Middle frontal gyrus (tissue), 1 donor: ENCODE results near the gene ARID3C.

Source experiments
- DNase-seq: peaks from one replicate; pipeline ENCODE4 v3.0.0-alpha.2; 2015; ENCODE audit warnings: low spot score; ENCODE audit errors: extremely low spot score

ARID3C gene

DNA sequence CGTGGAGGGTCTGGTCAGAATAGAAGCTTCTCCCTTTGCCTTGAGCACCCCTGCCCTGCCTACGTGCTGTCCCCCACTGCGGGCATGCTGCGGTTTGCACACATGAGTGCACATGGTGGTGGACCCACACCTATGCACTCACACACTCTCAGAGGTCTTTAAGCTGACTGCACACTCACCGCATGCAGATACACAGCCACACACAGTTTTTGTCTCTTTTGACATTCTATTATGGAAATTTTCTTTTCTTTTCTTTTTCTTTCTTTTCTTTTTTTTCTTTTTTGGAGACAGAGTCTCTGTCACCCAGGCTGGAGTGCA is 584 bp upstream of the ARID3C start:
- DNase-seq, result no peak

DNA sequence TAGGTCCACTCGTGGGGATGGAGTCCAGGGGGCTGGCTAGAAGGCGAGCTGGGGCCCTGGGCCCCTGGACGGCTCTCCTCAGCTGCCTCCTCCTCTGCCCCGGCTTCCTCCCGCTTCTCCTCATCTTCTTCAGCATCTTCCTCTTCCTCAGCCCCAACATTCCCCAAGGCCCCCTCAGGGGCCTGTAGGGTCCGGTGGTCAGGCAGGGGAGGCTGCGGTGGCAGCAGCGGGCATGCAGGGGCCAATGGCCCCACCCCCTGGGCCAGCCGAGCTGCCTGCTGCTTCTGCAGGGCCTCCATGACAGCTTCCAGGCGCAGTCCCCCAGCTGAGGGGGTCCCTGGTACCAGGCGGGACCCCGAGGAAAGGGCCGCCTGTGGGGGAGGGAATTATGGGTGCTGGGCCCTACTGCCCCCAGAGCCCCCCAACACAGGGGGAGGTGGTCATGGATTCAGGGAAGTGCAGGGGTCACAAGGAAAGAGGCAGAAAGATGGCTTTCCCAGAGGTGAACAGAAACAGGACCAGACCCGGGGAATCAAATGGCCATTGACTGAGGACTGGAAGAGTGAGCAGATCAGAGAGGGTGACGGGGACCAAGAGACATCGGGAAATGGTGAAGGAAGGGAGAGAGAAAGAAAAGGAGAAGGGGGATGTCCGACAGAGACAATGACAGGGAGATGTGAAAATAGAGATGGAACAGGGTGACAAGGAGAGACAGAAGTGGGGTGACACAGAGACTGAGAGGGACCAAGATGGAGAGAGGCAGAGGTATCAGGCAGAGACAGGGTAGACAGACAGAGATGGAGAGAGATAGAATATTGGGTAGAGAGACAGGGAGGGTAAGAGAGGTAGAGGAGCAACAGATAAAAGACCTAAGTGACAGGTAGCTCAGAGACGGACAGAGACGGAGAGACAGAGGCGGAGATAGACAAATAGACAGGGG is 880 bp downstream of the ARID3C start:
- no peak for DNase-seq

DNA sequence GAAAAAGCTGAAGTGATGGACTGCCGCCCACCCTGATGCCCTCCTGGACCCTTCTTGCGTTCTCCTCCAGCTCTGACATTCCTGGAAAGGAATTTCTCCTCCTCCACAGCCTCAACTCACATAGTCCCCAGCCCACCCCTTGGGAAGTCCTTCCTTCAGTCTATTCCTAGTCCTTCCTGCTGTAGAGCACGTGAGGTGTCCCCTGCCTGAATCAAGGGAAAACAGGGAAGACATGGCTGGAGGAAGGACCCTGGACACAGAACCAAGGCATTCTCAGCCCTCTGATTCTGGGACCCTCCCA is 3.7 kb downstream of the ARID3C start:
- DNase-seq, result no peak

DNA sequence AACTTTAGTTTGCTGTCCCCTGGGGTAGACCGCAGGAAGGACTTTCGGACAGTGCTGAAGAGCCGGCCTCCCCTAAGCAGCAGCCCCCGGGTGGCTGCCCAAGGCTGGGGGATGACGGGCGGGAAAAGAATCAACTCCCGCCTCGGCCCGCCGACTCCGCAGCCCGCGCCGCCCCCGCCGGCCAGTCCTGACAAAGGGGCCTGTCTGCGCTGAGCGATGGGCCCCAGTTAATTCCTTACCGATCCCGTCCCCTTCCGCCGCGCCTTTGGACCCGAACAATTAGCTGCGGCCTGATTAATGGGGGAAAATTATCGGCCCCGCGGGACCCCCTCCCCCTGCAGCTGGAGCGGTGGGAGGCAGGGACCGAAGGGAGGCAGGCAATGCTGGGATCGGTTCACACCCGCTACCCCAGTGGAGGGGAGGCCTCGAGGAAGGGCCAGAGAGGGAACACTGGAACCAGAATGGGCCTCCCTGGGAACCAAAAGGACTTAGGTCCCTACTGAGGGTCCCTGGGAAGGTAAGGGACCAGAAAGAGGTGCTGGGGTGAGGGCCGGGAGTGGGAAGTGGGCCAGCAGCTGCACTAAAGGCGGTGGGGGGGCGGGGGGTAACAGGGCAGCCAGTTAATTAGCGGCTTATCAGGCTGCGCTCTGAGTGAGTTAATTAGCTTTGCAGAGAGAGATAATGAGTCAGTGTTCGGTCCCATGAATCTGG is 4.2 kb downstream of the ARID3C start:
- DNase-seq, result no peak

DNA sequence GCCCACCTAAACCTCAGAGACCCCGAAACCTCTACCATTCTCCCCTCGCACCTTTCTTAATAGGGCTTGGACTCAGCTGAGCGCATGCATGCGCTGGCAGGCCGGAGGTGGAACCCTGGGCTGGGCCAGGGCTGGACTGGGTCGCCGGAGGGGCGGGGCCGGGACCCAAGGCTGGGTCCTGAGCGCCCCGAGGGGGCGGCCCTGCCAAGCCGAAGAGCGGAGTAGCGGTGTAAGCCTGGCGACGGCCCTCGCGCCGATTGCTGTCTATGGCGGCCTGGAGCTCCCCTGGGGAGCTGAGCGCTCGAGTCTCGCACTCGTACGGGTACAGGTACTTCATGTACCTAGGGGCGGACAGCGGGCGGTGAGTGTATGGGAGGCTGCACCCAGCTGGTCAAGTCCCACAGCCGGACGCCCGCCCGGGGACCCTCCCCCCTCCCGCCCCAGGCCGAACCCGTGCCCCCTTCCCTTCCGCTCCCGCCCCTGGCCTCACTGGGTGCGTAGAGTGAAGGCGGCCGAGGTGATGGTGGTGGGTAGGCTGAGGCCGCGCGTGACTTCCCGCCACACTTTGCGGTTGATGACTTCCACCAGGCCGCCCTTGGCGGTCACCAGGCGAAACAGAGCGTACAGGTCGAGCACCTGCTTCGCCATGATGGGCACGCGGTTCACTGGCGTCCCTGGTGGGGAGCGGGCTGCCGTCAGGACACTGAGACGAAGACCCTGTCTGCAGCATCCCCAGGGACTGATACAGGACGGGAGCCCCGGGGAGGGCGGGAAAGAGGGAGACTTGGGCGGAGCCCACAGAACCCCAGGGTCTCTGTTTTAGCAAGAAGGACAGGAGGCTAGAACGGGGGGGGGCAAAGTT is 5.3 kb downstream of the ARID3C start:
- no peak for DNase-seq

DNA sequence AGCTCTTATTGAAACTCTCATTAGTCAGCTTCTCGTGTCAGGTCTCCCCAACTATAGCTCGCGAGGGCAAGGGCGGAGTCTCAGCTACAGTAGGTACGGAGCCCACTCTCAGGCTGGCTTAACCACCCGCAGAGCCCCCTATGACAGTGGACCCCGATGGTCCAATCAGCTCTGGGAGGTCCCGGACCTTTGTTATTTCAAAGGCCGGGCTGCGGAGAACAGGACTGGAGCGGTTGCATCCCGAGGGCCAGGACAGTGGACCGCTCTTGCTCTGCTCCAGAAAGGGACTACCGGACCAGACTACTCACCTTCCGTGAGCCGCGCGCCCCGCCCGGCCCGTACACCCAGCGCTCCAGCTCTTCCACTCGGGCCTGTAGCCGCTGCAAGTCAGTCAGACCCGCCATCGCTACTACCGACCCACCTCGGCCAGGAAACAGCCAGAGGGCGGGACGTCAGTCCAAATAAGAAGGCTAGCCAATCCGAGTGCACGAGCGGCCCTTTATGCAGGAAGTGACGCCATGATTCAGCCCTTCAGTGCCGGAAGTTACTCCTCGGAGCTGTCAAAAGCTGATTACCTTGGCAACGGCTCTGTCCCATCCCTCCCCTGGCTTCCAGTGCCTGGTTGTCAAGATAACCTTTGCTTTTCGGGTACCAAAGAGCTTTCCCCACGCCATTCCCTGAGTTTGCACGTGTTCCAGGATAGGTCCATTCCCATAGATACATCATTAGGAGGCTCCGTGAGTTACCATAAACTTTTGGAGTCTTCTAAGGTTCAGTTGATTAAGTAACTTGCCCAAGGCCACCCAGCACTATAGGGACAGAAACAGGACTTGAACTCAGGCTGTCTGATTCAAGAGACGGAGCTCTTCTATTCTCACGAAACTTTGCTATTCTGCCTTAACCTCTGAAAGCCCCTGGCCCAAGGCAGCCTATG is 8.5 kb downstream of the ARID3C start, which contains the start of gene DCTN3:
TSS of gene DCTN3 (minus strand) at position 435 of the 934 bp plus-strand sequence. CDS start at position 404, 31 bp downstream.
- peak; percentile 94 for DNase-seq

DNA sequence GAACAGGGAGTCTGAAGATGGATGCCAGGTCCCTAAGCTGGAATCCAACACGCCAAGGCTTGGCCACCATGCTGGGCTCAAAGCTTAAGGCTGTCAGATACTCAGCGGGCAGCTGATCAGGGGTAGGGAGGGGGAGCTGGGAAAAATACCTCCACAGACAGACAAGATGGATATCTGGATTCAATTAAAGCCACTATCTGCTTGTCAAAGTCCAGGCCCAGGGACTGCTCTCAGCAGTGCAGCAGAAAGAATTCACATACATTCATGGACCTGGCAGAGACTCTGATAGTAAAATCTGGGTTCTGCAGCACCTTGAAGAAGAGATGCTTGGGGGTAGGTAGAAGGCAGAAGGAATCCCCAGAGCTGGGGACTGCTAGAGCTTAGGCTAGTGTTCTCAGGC is 13.7 kb downstream of the ARID3C start:
- no peak for DNase-seq

DNA sequence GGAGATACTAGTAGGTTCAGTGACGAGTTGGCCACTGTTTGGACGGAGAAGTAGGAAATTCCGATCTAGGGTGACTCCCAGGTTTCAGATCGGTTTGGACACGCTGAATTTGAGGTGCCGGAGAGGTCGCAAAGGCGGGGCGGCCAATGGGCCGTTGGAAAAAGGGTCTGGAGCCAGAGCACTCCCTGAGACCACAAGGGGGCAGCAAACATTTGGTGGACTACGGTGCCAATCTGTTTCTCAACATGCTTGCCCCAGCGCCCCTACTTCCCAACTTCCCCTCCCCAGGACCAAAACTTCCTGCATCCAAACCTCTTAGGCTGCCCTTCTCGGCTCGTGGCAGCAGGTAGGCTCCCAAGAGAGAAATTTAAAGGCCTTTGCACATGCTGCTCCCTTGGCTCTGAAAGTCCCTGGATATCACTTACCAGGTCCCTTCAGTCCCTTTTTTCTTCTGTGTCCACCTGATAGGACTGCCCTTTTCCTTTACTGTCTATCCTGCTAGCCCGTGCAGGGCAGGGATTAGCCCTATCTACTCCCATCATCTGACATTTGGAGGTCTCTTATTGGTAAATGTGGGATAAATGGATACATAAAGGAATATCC is 16.0 kb downstream of the ARID3C start:
- DNase-seq, result peak; percentile 36

DNA sequence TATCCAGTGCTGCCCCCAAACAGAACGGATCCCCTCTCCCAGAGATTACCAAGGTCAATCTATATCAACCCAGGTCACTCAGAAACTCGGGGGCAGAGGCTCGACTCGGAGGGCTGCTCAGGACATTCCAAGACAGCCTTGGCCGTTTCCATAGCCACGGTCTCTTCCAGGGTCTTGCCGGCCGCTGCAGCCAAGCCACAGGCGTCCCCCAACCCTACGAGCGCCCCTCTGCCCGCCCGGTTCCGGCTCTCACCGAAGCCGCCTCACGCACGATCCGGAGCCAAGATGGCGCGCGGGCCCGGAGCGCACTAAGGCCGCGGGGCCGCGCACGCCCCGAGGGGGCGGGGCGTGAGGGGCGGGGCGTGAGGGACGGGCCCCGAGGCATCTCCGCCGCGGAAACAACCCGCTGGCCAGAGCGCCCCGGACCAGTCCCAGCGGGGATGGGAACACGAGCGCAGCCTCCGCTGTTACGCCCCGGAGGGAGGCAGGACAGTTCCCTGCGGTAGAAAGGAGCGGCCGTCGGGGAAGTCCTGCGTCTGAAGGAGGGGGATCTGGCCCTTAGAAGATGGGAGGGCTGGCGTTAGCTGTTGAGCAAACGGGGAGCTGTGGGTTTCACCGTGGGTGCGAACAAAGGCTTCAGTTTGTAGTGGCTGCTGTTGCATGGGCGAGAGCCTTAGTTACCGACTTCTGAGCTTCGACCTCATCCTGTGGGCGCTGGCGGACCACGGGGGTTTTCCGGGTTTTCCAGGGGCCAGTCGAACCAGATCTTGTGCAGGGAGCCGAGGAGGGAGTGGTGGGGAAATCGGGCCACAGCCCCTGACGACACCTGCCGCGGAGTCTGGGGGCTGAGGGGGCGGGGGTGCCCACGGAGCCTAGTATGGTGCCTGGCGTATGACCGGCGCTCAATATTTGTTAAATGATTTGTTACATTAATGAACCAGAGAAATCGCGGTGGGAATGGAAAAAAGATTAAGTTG is 16.8 kb downstream of the ARID3C start, which contains the start of gene RPP25L:
TSS of gene RPP25L (minus strand) at position 287 of the 977 bp plus-strand sequence. CDS start 801 bp downstream, outside the sequence.
- peak; percentile 81 for DNase-seq

DNA sequence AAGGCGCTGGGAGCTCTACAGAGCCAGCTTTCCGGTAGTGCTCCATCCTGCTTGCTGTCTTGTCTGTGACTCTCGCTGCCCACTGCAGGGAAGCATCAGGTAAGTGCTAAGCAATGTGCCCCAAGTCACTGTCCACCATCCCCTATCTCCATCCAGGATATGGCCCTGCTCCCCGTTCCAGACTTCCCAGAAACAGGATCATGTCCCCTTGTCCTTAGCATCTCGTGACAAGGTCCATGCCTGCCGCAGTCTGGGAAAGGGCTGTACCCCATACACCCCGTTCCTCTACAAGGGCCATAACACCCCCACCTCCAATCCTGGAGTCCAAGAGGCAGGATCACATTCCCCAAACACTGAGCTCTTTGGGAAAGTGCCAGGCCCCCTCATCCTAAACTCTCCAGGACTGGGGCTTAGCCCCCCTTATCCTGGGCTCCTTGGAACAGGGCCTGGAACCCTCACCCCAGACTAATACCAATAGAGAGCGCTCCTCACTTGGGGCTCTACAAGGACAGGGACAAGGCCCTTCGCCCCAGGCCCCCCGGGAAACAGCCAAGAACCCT is 17.5 kb downstream of the ARID3C start:
- DNase-seq, result no peak

DNA sequence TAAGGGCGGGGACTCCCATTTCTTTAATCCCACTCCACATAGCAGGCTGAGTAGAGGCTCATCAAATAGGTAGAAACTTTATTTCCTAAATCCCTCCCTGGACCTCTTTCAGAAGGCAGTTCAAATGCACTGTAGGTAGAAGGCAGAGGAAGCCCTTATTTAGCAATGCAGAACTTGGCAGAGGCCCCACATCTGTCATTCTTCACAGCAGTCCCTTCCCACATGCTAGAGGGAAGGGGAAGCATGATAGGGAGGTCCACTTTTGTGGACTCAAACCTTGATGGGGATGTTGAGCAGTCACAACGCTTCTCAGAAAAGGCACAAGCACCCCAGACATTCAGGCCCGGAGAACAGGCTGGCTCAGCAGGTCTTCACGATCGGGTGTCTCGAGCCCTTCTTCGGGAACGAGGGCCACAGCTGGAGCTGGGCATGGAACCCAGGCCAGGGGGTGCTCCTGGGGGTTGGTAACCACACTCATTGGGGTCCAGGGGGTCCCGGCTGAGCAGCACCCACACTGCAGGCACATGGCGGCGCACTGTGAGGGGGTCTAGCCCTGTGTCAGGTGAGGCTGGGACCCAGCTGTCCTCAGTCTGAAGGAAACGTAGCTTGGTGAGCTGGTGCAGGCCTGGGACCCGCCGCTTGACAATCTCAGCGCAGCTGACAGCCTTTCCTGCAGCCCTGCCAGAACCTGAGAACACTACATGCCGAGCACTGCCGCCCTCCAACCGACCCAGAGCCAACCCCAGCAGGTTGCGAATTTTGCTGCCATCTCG is 18.2 kb downstream of the ARID3C start:
- no peak for DNase-seq

DNA sequence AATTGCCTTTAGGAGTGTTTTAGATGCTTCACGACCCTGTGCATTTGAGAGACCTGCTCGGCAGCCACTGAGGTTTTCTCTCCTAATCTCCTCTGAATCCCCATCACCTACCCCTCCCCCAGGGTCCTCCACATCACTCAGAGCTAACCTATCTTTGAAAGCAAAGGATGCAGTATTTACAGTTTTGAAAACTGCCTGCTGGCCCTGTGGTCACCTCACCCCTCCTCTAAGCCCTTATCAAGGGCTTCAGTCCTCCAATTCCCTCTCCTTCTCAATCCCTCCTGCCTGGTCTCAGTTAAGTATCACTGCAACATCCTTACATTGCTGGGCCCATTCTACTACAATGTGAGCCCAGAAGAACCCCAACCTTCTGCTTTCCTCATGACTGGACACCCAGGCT is 21.5 kb downstream of the ARID3C start:
- no peak for DNase-seq

DNA sequence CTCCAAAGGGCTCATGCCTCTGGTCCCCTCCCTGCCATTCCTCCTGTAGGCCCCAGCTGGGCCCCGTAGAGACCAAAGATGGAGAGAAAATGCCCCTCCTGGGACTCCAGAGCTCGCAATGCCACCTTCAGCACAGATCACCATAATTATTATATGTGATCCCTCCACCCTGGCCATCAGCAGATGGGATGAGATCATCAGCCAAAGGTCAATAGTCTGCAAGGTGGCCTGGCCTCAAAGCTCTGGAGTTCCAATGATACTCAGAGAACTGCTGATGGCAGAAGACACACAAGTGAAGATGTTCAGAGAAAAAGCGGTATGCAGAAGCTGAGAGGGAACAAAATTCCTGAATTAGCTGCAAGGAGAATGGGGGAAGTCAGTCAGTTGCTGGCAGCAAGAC is 22.0 kb downstream of the ARID3C start:
- DNase-seq, result no peak

DNA sequence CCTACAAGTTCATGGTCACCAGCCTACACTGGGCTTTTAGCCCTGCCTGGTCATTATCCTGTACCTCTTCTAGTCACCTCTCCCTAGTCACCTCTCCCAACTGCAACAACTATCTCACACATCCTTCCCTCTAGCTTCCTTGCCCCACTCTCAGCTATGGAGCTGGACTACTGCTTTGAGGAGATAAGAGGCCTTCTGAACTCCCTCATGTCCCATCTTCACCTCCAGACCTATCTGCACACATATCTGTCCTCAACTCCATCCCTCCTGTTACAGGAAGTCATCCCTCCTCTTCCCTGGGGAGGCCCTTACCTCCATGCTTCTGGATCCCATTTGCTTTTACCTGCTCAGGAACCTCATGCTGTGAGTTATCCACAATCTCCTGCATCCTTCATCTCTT is 22.7 kb downstream of the ARID3C start:
- DNase-seq, result no peak

DNA sequence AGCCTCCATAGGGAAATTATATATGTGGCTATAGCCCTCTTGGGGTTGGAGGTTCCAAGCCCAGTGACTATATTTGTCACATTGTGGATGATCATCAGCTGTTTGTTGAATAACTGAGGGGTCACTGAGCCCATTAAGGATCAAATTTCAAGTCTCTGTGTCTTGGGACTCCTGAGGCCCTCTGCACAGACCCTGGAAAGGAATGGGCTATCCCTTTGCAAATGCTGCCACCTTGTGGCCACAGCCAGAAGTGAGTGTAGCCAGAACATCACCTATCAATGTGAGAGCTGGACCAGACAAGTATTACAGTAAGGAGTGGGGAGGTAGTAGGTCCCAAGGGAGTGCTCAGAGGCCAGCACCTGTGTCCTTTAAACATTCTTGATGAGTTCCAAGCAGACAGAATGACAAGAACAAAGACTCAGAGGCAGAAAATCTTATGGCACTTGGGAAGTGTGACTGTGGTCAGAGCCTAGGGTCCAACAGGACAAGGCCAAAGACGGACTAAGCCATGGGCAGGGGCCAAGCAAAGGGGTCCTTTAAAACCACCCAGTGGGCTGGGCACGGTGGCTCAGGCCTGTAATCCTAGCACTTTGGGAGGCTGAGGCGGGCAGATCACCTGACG is 25.1 kb downstream of the ARID3C start:
- peak; percentile 80 for DNase-seq

DNA sequence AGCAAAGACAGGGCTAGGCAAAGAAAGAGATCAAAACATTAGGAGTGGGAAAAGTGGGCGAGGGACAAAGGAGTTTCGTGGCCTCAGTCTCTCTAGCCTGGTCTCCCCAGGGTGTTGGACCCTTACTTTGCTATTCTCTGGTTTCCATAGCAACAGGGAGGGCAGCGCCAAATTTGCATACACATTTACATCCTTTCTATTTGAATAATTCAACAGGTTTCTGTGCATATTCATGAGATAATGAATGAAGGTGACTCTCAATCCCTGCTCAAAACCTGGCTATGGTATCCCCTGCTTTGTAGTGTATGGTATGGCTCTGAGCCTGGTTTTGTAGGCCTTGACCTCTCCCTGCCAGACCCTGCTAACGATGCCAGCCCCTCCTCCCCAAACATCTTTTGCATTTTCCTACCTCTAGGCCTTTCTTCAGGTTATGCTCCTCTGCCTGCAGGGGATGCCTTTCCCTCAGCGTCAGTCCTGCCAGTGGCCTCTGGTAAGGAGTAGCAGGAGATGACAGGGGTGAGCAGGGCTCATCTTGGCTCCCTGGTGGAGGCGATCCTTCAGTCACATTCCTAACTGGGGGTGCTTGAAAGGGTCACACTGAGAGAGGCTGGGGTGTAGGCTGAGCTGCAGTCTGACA is 26.8 kb downstream of the ARID3C start:
- no peak for DNase-seq

DNA sequence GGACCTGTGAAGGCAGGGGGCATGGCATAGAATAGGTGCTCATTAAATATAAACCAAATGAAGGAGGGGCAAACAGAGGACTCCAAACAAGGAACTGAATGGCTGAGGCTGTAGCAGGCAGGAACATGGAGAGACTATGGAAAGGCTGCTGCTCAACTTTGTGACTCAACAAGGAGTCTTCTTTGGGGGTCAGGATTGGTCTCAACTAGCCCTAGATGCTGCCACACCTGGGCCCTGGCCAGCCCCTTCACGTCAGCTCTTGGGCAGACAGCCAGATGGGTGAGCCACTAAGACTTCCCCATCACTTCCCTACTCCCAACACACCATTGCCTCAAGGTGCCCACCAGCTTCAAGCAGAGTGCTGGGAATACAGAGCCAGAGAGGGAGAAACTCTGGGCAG is 28.0 kb downstream of the ARID3C start:
- DNase-seq, result no peak
